Liver (tissue), 9 donors: ENCODE data around the gene ARHGEF10L. TPM values are rescaled to one million over a fixed set of nuclear protein-coding genes. Genes with fewer than 3 reads are reported as not detected.

Experiments
- DNase-seq: peaks from one replicate; pipeline ENCODE4 v3.0.0-alpha.2; 2017; ENCODE audit warnings: low spot score
- H3K27ac ChIP-seq, 2 donors: one replicate each; pipeline ENCODE4 v1.7.0; 2013; ENCODE audit warnings: inconsistent platforms in 2 of 2, low read length in 2 of 2, control low read depth in 1 of 2, low read depth in 1 of 2, mild to moderate bottlenecking in 1 of 2
- H3K27me3 ChIP-seq, 4 donors: one replicate each; pipeline versions ENCODE4 v1.6.1 to v1.7.0; 2013; ENCODE audit warnings: low read length in 3 of 4, inconsistent platforms in 1 of 4, mild to moderate bottlenecking in 1 of 4, moderate library complexity in 1 of 4; ENCODE audit not compliant: control insufficient read depth in 4 of 4, insufficient read depth in 4 of 4
- H3K36me3 ChIP-seq, 4 donors: one replicate each; pipeline versions ENCODE4 v1.6.1 to v1.7.0; 2013; ENCODE audit warnings: low read length in 3 of 4, mild to moderate bottlenecking in 3 of 4, low read depth in 1 of 4, moderate library complexity in 1 of 4; ENCODE audit not compliant: control insufficient read depth in 4 of 4, insufficient read depth in 3 of 4
- H3K4me1 ChIP-seq, 4 donors: one replicate each; pipeline versions ENCODE4 v1.6.1 to v1.7.0; 2013; ENCODE audit warnings: low read length in 3 of 4, mild to moderate bottlenecking in 3 of 4, moderate library complexity in 1 of 4; ENCODE audit not compliant: control insufficient read depth in 4 of 4, insufficient read depth in 4 of 4
- H3K4me3 ChIP-seq, 3 donors: one replicate each; pipeline versions ENCODE4 v1.6.1 to v1.7.0; 2013; ENCODE audit warnings: low read length in 3 of 3, control low read depth in 1 of 3, low read depth in 1 of 3, mild to moderate bottlenecking in 1 of 3
- H3K9ac ChIP-seq, 2 donors: one replicate each; pipeline ENCODE4 v1.7.0; 2013; ENCODE audit warnings: low read length in 2 of 2, mild to moderate bottlenecking in 2 of 2, moderate library complexity in 2 of 2, control low read depth in 1 of 2, low read depth in 1 of 2
- H3K9me3 ChIP-seq, 4 donors: one replicate each; pipeline versions ENCODE4 v1.6.1 to v1.7.0; 2013; ENCODE audit warnings: low read length in 3 of 4; ENCODE audit not compliant: control insufficient read depth in 4 of 4
- CTCF ChIP-seq: fragments of 150-350 bp; IDR thresholded peaks from 2 replicates; pipeline ENCODE4 v1.5.1; 2017; ENCODE audit warnings: improper control_type of control experiment, low read depth, low read length; ENCODE audit not compliant: missing input control
- EGR1 ChIP-seq, 2 donors: IDR thresholded peaks; 2 replicates each; pipeline ENCODE4 v1.6.1; 2016 to 2018; ENCODE audit warnings: antibody characterized with exemption in 2 of 2, low read depth in 2 of 2
- FOXA2 ChIP-seq: IDR thresholded peaks from 2 replicates; pipeline ENCODE4 v1.6.1; 2016; ENCODE audit warnings: antibody characterized with exemption
- GABPA ChIP-seq, 2 donors: IDR thresholded peaks in 1 of 2; conservative IDR thresholded peaks in 1 of 2; 2 replicates each; pipeline ENCODE4 v1.6.1; 2016; ENCODE audit warnings: antibody characterized with exemption in 2 of 2, mild to moderate bottlenecking in 1 of 2, moderate library complexity in 1 of 2
- HNF4A ChIP-seq, 2 donors: conservative IDR thresholded peaks; 2 replicates each; pipeline ENCODE4 v1.6.1; 2016; ENCODE audit warnings: antibody characterized with exemption in 2 of 2, mild to moderate bottlenecking in 2 of 2
- HNF4G ChIP-seq: IDR thresholded peaks from 2 replicates; pipeline ENCODE4 v1.6.1; 2016; ENCODE audit warnings: antibody characterized with exemption
- JUND ChIP-seq, 2 donors: IDR thresholded peaks; 2 replicates each; pipeline ENCODE4 v1.6.1; 2016; ENCODE audit warnings: antibody characterized with exemption in 2 of 2
- NR2F2 ChIP-seq: IDR thresholded peaks from 2 replicates; pipeline ENCODE4 v1.6.1; 2016; ENCODE audit warnings: antibody characterized with exemption
- RAD21 ChIP-seq, 2 donors: IDR thresholded peaks; 2 replicates each; pipeline ENCODE4 v1.6.1; 2016; ENCODE audit warnings: antibody characterized with exemption in 2 of 2, mild to moderate bottlenecking in 2 of 2
- RXRA ChIP-seq, 2 donors: IDR thresholded peaks; 2 replicates each; pipeline ENCODE4 v1.6.1; 2017 to 2018; ENCODE audit warnings: antibody characterized with exemption in 2 of 2, mild to moderate bottlenecking in 1 of 2
- SP1 ChIP-seq: IDR thresholded peaks from 2 replicates; pipeline ENCODE4 v1.6.1; 2018; ENCODE audit warnings: antibody characterized with exemption, mild to moderate bottlenecking
- TAF1 ChIP-seq: conservative IDR thresholded peaks from 2 replicates; pipeline ENCODE4 v1.6.1; 2016; ENCODE audit warnings: antibody characterized with exemption, mild to moderate bottlenecking
- YY1 ChIP-seq: IDR thresholded peaks from 2 replicates; pipeline ENCODE4 v1.6.1; 2016; ENCODE audit warnings: antibody characterized with exemption, mild to moderate bottlenecking
- WGBS: extraction: QIAGEN DNeasy Blood & Tissue Kit; methylation state at CpG from one replicate; pipeline ENCODE4 v1.1.7; 2013; 5-methylcytosine and 5-hydroxymethylcytosine counted together
- polyA plus RNA-seq, 2 donors: library from polyadenylated mRNA; stranded (reverse) in 1 of 2; unstranded in 1 of 2; fragments of 200-250 nt in 1 of 2; fragments of >200 nt in 1 of 2; fragmentation: Nextera tagmentation in 1 of 2; extraction: Ambion mirVana in 1 of 2; gene quantifications; one replicate each; pipeline versions ENCODE4 v1.2.1 to v1.2.3, GENCODE V29; 2013 to 2015
- total RNA-seq, 2 donors: library from RNA; depleted of rRNA; stranded (reverse); fragments of >200 nt; gene quantifications; one replicate each; pipeline ENCODE4 v1.2.3, GENCODE V29; 2014
- TF ChIP-seq, protein P1 (sequence below): IDR thresholded peaks from 2 replicates; pipeline ENCODE4 v1.6.1; 2016; ENCODE audit warnings: antibody characterized with exemption
- TF ChIP-seq, protein P2 (sequence below): IDR thresholded peaks from 2 replicates; pipeline ENCODE4 v1.6.1; 2016; ENCODE audit warnings: antibody characterized with exemption
- TF ChIP-seq, protein P3 (sequence below): IDR thresholded peaks from 2 replicates; pipeline ENCODE4 v1.6.1; 2016; ENCODE audit warnings: antibody characterized with exemption, mild to moderate bottlenecking
- donor health status: healthy.
- donor health status: healthy.
- donor health status: healthy.
- donor health status: healthy.
- donor health status: healthy.

Gene ARHGEF10L
- total and polyA plus RNA-seq, 4 donors: 26.3 to 169 (median 57.5) TPM

DNA sequence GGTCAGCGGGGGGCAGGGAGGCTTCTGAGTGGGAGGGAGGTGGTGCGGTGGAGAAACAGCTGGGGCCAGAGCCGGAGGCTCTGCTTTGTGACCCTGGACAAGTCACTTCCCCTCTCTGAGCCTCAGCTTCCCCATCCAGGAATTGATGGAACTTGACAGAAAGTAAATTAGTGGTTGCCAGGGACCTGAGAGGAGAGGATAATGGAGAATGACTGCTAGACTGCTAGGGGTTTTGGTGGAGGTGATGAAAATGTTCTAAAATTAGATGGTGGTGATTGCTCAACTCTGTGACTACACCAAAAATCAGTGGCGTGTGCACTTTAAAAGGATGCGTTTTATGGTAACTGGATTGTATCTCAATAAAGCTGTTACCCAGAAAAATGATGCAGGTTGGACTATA lies 100.9 kb downstream of the ARHGEF10L start:
- Histone ChIP-seq H3K9ac (no peak overlapping the region), H3K9me3 (no peaks in the 10 kb centered on the region), H3K36me3 (peaks cover 26 to 91% (median 51%) of the 10 kb centered on the region in 4 donors), H3K27ac (no peak overlapping the region), H3K27me3 (no peaks in the 10 kb centered on the region), H3K4me1 (peaks cover 0 to under 1% (median 0%) of the 10 kb centered on the region in 4 donors), H3K4me3 (no peak overlapping the region)
- WGBS: 72% methylated on average over 5 of the region's 5 CpGs
- TF ChIP-seq TAF1 (no peak), RXRA (IDR thresholded peaks at IDR 0.05) (no peak), EGR1 (IDR thresholded peaks at IDR 0.05; ENCODE audit: low read depth in 2 of 2) (no peak), YY1 (no peak), RAD21 (IDR thresholded peaks at IDR 0.05) (no peak), JUND (IDR thresholded peaks at IDR 0.05) (no peak)
- no peak for DNase-seq

DNA sequence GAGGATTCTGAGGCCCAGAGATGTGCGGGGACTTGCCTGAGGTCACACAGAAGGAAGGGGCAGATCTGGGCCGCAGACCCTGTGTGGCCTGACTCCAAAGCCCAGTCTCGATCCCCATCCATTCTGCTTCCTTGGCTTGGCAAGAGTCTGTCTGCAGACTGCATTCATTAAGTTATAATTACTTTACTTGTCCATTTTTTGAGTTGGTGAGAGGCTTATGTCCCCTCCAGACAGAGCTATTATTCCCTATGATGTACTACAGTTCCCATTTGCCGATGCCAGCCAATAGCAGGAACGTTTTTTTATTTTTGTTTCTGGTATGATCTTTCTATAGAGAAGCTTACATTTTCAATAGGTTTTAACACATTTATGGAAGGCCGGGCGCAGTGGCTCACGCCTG lies 101.5 kb downstream of the ARHGEF10L start:
- Histone ChIP-seq H3K27me3 (no peaks in the 10 kb centered on the region), H3K9me3 (no peaks in the 10 kb centered on the region), H3K4me1 (no peaks in the 10 kb centered on the region), H3K27ac (no peak overlapping the region), H3K4me3 (no peak overlapping the region), H3K9ac (no peak overlapping the region), H3K36me3 (peaks cover 25 to 91% (median 46%) of the 10 kb centered on the region in 4 donors)
- DNase-seq: no peak
- 91% methylated on average over 8 of the region's 8 CpGs for WGBS
- no peak for TF ChIP-seq SP1
- TF ChIP-seq, protein P1, sequence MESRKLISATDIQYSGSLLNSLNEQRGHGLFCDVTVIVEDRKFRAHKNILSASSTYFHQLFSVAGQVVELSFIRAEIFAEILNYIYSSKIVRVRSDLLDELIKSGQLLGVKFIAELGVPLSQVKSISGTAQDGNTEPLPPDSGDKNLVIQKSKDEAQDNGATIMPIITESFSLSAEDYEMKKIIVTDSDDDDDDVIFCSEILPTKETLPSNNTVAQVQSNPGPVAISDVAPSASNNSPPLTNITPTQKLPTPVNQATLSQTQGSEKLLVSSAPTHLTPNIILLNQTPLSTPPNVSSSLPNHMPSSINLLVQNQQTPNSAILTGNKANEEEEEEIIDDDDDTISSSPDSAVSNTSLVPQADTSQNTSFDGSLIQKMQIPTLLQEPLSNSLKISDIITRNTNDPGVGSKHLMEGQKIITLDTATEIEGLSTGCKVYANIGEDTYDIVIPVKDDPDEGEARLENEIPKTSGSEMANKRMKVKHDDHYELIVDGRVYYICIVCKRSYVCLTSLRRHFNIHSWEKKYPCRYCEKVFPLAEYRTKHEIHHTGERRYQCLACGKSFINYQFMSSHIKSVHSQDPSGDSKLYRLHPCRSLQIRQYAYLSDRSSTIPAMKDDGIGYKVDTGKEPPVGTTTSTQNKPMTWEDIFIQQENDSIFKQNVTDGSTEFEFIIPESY: no peak
- TF ChIP-seq HNF4G: no peak
- no peak for TF ChIP-seq HNF4A (conservative IDR thresholded peaks at IDR 0.05)
- no peak for TF ChIP-seq JUND (IDR thresholded peaks at IDR 0.05)
- TF ChIP-seq YY1: no peak
- TF ChIP-seq NR2F2: no peak
- TF ChIP-seq, protein P2, sequence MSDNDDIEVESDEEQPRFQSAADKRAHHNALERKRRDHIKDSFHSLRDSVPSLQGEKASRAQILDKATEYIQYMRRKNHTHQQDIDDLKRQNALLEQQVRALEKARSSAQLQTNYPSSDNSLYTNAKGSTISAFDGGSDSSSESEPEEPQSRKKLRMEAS: no peak
- TF ChIP-seq GABPA (IDR thresholded peaks at IDR 0.05 in 1 of 2, conservative IDR thresholded peaks at IDR 0.05 in 1 of 2): no peak
- TF ChIP-seq CTCF: no peak
- TF ChIP-seq, protein P3, sequence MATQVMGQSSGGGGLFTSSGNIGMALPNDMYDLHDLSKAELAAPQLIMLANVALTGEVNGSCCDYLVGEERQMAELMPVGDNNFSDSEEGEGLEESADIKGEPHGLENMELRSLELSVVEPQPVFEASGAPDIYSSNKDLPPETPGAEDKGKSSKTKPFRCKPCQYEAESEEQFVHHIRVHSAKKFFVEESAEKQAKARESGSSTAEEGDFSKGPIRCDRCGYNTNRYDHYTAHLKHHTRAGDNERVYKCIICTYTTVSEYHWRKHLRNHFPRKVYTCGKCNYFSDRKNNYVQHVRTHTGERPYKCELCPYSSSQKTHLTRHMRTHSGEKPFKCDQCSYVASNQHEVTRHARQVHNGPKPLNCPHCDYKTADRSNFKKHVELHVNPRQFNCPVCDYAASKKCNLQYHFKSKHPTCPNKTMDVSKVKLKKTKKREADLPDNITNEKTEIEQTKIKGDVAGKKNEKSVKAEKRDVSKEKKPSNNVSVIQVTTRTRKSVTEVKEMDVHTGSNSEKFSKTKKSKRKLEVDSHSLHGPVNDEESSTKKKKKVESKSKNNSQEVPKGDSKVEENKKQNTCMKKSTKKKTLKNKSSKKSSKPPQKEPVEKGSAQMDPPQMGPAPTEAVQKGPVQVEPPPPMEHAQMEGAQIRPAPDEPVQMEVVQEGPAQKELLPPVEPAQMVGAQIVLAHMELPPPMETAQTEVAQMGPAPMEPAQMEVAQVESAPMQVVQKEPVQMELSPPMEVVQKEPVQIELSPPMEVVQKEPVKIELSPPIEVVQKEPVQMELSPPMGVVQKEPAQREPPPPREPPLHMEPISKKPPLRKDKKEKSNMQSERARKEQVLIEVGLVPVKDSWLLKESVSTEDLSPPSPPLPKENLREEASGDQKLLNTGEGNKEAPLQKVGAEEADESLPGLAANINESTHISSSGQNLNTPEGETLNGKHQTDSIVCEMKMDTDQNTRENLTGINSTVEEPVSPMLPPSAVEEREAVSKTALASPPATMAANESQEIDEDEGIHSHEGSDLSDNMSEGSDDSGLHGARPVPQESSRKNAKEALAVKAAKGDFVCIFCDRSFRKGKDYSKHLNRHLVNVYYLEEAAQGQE: no peak
- TF ChIP-seq FOXA2: no peak
